GM19395 (cell line): ENCODE data around the gene GLIPR2.
"Not testable (repeated sequence)": the region's sequence is repeated elsewhere in the genome, so short reads cannot be mapped to it uniquely, and the experiment has no call there.

Experiments
- ATAC-seq: cut with Tn5 transposase; IDR thresholded peaks from one replicate; pipeline ENCODE4 v1.9.1; 2021; ENCODE audit warnings: mild to moderate bottlenecking, moderate library complexity; ENCODE audit not compliant: unreplicated experiment

The GLIPR2 gene

DNA sequence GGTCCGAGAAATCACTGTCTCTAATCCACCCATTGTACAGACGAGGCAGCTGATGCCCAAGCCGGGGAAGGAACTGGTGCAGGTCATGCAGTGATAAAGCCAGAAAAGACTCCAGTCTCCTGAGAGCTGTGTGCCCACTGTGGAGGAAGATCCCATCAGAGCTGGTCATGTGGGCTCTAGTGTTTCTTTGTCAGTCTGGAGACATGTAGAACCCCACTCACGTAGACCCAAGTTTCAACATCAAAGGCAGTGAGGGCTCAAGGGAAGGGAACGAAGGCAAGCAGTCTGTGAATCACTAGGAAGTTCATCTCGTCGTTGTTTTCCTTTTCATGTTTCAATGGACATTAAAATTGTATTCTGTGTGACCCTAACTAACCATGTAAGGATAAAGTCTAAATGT lies 14.6 kb upstream of the GLIPR2 start:
- no peak for ATAC-seq

DNA sequence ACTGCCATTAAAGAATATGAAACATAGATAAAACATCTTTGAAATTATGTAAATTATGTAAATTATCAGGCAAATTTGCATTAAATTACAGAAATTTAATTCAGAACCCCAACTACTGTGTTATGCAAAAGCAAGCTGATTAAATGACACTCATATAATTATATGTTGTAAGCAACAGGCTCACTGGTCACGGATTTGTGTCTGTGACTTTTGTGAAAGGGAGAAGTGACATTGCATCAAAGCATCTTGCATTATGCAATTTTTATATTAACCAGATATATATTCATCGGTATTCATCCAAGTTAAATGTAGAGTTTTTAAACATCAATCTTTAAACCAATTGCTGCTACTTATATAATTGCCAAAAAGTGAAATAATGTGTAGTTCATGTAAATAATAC lies 13.0 kb upstream of the GLIPR2 start:
- no peak for ATAC-seq

DNA sequence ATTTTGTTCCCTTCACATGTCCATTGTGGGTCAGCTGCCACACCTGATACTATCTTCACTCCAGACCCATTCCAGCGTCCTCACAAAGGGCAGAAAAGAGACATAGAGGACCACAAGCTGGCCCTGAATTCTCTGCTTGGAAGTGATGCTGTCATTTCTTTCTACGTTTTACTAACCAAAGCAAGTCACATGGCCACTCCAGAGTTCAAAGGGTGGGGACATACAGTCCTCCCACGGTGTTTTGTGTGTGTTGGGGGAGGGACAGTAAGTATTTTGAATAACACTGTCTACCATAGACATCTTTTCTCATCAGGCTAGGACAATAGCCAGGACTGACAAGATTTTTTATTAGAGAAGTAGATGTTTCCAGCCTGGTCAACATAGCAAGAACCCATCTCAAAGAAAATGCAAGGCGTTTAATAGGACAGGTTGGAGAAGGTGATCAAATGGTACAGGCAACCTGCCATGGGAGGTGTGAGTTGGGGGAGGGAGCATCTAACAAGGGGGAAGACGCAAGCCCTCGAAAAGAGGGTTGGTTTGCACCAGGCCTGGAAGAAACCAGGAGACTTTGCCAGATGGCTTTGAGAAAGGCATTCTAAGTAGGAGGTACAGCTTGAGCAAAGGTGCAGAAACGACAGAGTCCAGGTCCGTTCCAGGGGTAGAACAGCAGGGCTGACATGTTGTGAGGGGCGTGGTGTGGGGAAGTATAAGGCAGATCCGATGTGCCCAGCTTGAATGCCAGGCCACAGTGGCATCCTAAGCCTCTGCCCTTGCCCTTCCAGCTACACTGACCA lies 11.3 kb upstream of the GLIPR2 start:
- no peak for ATAC-seq

DNA sequence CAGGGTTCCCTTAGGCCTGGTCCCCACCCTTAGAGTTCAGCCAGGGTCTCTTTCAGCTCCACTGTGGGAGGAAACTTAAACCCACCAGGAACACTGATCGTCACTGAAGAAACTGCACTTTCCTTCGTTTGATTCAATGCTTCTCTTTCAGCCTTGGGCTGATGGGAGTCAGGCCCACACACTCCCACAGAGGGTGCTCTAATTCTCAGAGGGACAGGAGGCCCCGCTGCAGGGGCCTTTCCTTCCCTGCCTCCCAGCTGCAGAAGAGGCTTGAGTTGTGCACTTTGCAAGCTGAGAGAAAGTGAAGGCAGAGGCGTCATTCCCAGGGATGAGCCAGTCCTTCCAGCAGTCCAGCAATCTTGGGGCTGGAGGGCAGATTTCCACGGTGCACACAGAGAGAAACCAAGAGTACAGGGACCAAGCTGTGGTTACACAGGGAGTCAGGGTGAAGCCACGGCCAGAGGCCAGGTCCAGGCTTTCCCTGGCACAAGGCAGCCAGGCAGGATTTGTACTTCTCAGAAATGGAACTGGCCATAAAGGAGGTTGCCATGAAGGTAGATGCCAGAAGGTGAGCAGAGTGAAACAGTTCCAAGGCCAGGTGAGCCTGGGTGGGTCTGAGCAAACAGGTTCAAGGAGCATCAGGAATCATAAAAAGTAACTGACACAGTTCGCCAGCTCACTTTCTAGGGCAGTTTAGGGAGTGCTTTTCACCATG lies 10.4 kb upstream of the GLIPR2 start:
- ATAC-seq = no peak

DNA sequence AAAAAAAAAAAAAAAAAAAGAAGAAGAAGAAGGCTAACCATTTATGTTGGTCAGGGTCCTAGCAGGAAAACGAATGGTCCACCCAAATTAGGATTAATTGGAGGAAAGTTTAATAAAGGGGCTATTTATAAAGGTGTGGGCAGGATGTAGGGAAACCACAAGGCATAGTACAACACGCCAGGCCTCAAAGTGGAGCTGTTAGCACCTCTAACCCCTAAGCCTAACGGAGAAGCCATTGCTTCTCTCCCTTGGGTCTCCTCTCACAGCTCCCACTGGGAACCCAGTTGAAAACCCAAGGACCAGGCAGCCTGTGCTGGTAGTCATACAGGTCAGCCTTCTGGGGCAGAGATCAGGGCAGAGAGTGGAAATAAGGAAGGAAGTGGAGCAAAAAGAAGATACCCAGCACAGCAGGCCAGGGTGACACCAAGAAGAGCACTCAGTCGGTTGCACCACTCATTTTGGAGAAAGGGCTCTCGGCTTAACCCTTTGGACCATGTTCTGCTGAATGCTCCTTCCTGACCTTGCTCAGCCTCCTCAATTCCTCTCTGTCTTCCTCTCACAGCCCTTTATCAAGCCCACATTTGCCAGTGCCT lies 8.8 kb upstream of the GLIPR2 start:
- ATAC-seq = no peak

DNA sequence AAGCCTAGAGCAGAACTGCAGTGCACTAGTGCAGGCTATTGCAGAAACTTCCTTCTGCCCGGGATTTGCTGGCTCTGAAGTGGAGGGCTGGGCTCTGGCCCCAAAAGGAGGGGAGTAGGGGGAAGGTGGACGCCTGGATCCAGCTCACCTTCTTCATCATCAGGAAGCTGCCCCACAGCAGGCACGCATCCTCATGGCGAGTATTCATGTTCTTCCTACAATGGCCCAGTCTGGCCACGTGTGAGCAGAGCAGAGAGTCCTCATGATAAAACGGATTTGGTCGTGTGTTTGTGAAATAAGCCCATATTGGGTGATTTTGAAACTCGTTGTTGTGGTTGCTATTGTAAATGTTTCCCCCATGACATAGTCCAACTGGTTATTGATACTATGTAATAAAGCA lies 8.2 kb upstream of the GLIPR2 start:
- ATAC-seq = no peak

DNA sequence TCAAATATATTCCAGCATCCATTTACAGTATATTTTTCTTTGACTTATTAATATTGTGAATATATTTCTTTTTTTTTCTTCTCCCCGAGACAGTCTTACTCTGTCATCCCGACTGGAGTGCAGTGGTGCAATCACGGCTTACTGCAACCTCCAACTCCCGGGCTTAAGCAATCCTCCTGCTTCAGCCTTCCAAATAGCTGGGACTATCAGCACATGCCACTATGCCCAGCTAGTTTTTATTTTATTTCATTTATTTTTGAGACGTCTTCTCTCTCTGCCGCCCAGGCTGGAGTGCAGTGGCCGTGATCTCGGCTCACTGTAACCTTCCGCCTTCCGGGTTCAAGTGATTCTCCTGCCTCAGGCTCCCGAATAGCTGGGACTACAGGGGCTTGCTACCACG lies 7.4 kb upstream of the GLIPR2 start:
- no peak for ATAC-seq

DNA sequence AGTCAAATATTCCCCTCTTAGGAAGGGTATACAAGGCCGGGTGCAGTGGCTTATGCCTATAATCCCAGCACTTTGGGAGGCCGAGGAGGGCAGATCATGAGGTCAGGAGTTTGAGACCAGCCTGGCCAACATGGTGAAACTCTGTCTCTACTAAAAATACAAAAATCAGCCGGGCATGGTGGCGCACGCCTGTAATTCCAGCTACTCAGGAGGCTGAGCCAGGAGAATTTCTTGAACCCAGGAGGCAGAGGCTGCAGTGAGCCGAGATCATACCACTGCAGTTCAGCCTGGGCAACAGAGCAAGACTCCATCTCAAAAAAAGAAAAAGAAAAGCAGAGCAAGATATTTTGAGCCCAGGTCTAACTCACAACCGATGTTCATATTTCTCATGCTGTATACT lies 4.9 kb upstream of the GLIPR2 start:
- not testable (repeated sequence) for ATAC-seq

DNA sequence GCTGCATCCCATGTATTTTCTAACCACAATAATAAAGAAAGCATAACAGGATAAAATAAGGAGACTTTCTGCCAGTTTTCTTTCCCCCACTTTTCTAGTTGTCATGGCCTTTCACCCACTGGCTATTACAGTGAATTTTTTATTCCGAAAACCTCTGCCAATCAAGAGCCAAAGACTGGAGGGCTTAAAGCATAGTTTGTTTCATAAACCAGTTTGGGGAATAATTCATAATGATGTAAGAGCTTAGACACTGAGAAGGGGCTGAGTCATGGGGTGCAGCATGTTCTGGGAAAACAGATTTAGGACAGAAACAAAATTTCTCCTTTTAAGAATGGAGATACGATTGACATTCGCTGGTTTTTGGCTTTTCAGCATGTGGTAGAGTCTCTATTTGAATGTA lies 4.4 kb upstream of the GLIPR2 start:
- no peak for ATAC-seq

DNA sequence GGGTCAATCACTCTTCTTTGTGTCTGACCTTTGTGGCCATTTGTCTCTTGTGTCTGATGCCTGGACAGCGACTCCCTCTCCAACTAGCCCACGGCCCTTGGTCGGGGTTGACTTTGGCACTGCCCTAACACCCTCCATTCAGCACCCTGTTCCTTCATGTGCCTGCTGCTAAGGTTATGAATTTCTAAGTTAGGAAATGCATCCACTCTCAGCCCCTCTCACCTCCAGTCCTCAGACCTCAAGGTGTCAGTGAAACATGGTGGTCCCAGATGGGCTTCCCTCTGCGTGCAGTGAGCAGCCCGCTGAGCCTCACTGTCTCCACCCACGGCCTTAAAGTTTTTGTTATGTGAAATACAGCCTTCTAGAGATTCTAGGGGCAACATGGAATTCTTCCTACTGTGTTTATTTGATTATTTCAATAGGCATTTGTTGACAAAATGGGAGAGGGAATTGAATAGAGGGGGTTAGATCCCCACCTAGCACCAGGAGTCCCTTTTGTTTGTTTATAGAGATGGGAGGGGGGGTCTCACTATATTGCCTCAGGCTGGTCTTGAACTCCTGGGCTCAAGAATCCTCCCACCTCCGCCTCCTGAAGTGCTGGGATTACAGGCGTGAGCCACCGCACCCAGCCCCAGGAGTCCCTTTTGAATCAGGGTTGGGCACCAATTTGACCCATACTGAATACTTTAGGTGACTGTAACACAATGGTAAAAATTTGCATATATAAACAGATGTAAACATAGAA lies 1.6 kb upstream of the GLIPR2 start:
- no peak for ATAC-seq

DNA sequence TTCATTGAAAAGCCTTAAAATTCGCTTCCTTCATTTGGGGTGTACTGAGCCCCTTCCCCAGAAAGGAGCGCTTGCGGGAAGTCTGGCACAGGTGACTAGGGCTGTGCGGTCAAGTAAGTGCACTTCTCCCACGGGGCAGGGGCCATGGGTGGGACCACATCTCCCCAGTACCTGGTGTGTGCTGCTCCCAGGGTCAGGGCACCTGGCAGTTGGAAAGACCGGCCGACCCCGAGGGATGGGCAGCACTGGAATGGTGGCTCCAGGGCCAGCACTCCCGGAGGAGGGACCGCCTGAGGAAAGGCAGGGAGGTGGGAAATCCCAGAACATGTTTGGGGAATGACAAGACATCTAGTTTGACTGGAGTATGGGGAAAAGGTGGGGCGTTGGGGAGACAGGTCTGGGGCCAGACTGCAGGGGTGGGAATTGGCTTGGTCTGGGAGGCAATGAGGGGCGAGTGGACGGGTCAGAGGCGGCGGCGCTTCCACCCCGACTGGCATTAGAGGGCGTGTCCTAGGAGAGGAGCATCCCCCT lies 727 bp upstream of the GLIPR2 start:
- no peak for ATAC-seq

DNA sequence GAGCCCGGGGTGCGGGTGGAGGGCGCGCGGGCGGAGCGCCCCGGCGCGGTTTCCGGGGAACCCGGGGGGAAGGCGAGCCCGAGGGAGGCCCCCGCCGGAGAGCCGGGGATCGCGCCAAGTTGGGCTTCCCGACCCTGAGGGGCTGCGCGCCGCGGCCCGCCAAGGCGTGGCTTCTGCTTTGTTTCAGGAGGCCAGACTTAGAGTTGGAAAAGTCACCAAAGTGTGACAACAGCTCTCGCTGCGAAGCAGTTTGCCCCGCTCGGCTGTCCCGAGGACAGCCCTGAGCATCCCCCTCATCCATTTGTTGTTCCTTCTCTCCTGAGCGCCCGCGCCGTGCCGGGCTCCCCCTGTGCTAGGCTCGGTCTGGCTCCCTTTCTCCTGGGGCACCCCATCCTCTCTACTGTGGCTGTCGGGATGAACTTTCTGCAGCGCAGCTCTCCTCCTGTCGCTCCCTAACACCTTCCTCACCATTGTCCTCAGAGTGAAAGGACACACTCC lies 410 bp downstream of the GLIPR2 start:
- peak; percentile 46 for ATAC-seq

DNA sequence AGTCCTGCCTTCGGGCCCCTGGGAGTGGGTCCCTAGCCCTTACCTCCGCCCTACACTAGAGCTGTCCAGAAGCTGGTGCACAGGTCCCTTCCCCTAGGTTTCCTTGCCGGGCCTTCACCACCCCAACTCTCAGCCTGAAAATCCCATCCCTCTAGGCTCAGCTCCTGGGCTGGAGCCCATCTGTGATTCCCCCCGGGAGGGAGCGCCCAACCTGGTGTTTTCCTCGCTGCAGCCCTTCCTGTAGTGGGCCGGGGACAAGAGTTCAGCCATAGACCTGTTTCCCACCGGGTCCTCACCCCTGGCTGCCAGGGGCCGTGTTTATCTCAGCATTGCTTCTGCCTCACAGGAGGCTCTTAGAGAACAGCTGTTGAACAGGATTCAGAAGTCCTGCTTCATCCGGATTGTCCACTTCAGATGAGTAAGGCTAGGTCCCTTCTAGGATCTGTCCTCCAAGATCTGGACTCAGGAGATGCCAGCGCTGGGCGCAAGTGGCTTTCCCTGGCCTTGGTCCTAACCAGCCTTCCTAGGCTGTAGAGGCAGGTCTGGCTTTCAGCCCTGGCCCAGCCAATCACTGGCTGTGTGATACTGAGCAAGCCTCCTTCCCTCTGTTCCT lies 965 bp downstream of the GLIPR2 start:
- no peak for ATAC-seq

DNA sequence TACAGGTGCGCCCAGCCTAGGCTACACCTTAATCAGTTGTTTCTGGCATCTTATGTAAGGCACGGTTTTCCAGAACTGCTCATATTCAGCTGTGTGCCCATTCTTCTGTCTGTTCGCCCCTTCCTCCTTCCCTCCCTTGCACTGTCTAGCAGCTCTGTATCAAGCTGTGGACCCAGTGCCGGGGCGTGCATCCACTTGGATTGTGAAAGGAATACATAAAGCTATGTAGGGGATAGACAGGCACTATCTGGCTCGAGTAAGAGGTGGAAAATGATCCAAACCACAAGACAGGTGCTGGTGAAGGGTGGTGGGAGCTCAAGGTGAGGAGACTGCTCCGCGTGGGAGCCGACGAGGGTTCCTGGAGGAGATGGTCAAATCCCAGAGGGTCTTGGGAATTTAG lies 2.0 kb downstream of the GLIPR2 start:
- ATAC-seq = no peak

DNA sequence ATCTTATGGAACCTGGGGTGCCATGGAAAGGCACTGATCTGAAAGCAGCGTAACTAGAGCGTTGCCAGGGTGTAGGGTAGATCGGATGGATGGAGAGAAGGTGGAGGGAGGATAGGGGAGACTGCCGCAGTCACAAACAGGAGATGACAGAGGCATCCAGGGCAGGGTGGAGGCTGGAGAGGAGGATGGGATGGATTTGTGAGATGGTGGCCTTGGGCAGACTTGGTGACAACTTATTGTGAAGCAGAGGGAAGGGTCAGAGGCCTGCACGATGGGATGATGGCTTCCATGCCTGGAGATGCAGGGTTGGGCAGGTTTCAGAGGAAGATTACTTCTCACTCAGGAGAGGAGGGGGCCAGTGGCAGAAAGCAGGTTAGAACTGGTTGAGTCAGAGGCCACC lies 2.4 kb downstream of the GLIPR2 start:
- ATAC-seq = no peak

DNA sequence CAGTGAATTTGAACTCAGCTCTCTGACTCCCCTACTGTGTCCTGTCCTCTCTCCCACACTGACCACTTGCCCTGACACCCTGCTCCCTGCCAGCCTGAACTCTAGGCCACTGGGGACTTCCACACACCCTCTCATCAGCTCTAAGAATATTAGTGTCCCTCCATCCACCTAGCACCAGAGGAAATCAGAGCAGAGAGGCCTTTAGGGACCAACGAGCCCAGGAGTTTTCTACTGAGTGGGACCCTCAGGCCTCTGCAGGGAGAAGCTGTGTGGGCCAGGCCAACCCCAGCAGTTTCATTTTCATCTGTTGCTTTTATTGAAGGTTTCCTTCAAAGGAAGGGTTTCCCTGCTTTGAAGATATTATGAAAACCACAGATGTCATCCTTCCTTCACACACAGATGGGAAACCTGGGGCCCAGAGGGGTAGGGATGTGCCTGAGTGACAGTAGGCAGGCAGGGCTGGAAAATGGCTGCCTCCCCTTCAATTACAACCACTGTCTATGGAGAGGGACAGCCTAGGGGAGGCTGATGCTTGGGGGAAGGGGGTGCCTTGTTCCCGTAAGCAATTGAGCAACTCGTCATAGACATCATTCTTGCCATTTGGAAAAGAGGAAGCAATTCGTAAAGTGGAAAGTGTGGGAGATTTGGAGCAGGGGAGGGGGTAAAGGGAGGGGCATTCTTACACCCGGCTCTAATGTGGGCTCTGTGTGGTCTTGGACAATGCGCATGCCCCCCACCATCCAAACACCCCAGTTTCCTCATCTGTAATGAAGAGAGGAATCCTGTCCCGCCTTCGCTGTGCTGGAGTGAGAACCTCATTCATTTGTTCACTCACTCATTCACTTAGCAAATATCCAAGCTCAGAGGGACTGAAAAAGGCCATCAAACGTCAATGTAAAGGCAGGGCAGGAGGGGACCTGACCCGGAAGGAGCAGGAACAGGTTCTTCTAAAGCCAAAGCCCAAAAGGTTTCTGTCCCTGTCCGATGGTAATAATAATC lies 3.9 kb downstream of the GLIPR2 start:
- ATAC-seq = no peak

DNA sequence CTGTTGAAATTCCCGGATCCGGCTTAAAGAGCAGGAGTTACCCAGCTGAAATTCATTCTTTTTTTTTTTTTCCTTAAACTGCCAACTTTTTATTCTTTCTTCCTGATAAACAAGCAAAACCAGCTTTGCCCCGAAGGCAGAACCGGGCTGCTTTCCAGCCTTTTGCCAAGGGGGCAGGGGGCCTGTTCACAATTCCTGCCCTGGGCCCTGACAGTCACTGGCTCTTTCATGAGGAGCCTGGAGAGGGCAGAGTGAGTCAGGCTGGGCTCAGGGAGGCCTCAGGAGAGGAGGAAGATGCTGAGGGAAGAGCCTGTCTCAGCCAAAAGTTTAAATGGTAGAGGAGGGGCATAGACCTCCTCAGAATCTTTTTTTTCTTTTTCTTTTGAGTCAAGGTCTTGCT lies 4.8 kb downstream of the GLIPR2 start:
- ATAC-seq = no peak

DNA sequence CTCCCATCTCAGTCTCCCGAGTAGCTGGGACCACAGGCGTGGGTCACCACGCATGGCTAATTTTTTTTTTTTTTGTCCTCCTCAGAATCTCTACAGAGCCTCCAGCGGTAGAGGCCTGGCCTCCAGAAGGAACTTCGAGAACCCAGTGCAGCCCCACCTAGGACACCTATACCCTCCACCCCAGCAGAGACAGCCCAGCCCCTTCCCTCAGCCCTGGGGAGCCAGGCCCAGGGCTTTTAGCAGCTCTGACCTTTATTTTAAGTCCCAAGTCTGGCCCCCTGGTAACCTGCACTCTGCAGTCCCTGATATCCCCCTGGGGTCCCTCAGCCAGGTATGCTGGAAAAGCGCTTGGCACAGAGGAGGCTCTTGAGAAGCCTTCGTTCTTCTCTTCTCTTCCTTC lies 5.2 kb downstream of the GLIPR2 start:
- ATAC-seq = no peak

DNA sequence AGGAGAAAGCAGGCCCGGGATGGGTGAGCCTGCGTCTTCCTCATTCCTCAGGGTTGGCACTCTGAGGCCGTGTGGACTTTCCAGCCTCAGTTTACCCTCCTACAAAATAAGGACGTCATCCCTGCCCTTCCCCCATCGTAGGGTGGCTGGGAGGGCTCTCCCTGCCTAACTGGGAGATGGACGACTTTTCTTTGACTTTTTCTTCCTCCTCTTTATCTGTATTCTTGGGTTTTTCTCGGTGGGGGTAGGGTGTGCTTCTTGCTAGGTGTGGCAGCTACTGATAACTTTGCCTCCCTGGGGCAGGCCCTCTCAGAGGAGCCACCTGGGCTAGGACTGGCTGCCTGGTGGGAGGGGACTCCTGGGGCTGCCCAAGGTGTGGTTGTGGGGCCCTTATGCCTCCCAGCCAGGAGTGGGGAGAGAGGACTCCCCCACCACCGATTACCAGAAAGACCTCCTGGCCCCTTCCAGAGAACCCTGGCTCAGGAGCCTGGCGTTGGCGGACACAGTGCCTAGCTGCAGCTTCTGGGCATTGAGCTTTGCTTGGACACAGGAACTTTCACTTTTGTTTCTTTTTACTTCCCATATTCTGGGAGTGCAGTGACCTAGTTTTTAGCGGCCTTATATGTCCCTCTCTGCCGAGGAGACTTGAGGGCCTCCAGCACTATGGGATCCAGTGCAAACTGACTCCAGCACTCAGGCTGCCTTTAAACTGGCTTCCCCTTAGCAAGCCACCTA lies 6.1 kb downstream of the GLIPR2 start:
- ATAC-seq = no peak
